GM18858 (cell line): ENCODE data around the gene EEF1G.
"Not testable (repeated sequence)": the region's sequence is repeated elsewhere in the genome, so short reads cannot be mapped to it uniquely, and the experiment has no call there.

Experiments used
- ATAC-seq: cut with Tn5 transposase; IDR thresholded peaks from one replicate; pipeline ENCODE4 v1.9.1; 2021; ENCODE audit not compliant: unreplicated experiment

Gene EEF1G

GRCh38 chr11:62603776-62604299 lies 30.1 kb upstream of the EEF1G start:
- no peak for ATAC-seq

- ATAC-seq: no peak
These were observed 29.3 kb upstream of the EEF1G start for GRCh38 chr11:62603072-62603408.

GRCh38 chr11:62602141-62603071 lies 28.7 kb upstream of the EEF1G start:
- no peak for ATAC-seq

GRCh38 chr11:62601372-62602140 lies 27.9 kb upstream of the EEF1G start, which contains the start of gene MTA2:
TSS of gene MTA2 (minus strand) at chr11:62601865. CDS start at chr11:62601450, 415 bp downstream.
- ATAC-seq: peak; percentile 66

- ATAC-seq: no peak
These were observed 27.4 kb upstream of the EEF1G start for GRCh38 chr11:62601122-62601371.

GRCh38 chr11:62600367-62601121 lies 26.9 kb upstream of the EEF1G start:
- no peak for ATAC-seq

- no peak for ATAC-seq
These were observed 26.2 kb upstream of the EEF1G start for GRCh38 chr11:62599901-62600300.

- ATAC-seq: no peak
These were observed 25.5 kb upstream of the EEF1G start for GRCh38 chr11:62599069-62599696.

GRCh38 chr11:62595124-62595523 lies 21.4 kb upstream of the EEF1G start:
- ATAC-seq: no peak

GRCh38 chr11:62593434-62594044 lies 19.8 kb upstream of the EEF1G start:
- no peak for ATAC-seq

GRCh38 chr11:62592989-62593421 lies 19.3 kb upstream of the EEF1G start:
- ATAC-seq: no peak

GRCh38 chr11:62592146-62592815 lies 18.6 kb upstream of the EEF1G start:
- ATAC-seq: no peak

- ATAC-seq: peak; percentile 67
These were observed 17.9 kb upstream of the EEF1G start, which contains the start of gene TUT1 for GRCh38 chr11:62591448-62592145. TSS of gene TUT1 (minus strand) at chr11:62591523. CDS start at chr11:62591485, 38 bp downstream.

GRCh38 chr11:62588966-62589637 lies 15.4 kb upstream of the EEF1G start:
- no peak for ATAC-seq

- ATAC-seq: not testable (repeated sequence)
These were observed 11.7 kb upstream of the EEF1G start for GRCh38 chr11:62585356-62585755.

GRCh38 chr11:62581735-62582134 lies 8.0 kb upstream of the EEF1G start:
- not testable (repeated sequence) for ATAC-seq

GRCh38 chr11:62580959-62581715 lies 7.4 kb upstream of the EEF1G start:
- no peak for ATAC-seq

GRCh38 chr11:62579252-62579651 lies 5.6 kb upstream of the EEF1G start:
- ATAC-seq: no peak
